ENCODE results near the gene PSTPIP1.

Gene PSTPIP1

GRCh38 chr15:77020348-77021087 lies 25.6 kb downstream of the PSTPIP1 start:
- no peak for DNase-seq

- DNase-seq: no peak
Observed at GRCh38 chr15:77021088-77021481, 26.2 kb downstream of the PSTPIP1 start.

DNA sequence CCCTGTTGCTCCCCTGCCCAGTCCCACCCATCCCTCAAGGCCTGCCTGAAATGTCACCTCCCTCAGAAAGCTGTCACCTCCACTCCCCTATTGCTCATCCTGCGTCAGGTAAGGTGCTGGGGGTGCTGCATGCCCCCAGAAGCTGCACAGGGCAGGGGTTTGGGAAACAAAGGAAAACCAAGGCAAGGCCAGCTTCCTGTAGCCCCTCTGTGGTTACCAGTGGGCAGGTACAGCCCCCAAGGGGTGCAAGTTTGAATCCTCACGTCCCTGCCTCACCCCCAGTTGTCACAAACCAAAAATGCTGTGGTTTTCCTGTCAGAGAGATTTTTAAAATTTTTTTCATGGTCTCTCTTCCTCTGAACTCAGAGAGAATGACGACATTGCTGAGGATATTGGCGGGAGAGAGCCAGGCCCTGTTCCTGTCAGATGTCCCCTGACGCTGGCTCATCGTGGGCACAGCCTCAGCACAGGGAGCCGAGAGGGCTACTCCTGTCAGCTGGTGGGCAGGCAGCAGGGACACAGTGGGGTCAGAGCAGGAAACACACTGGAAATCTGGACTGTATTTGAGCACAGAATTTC lies 27.0 kb downstream of the PSTPIP1 start:
- DNase-seq: no peak

DNA sequence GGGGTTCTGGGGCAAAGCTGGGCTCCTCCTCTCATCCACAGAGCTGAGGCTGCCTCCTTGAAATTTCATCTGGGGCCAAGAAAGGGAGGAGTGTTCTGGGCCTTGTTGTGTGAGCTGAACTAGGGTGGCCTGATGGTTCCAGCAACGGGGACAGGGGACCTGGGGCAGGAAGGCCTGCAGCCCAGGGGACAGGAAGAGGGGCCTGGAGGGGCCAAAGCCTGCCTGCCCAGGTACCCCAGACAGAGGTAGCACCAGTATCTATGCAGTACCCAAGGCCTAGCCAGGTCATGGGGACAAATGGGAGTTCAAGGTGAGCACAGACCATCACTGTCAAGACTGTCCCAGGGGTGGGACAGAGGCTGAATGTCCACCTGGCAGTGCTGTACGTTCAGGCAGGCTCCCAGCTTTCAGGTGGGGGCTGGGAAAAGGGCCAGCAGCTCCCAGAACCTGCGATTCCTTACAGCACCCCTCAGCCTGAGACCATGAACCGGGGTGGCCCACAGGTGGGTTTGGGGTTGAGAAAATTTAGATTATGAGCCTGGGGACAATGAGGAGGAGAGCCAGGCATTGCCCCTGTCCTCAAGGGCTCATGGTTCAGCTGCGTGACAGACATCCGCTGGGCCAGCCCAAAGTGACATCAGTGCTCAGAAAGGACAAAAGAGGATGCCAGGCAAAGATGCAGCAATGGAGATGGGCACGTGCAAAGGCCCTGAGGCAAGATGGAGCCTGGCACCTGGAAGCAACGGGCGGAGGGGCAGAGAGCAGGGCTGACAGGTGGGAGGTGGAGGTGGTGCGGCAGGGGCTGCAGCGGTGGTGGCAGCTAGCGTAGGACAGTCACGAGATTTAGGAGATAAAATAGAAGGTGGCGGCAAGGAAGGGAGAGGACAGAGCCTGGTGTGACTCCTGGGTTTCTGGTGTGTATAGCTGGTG lies 28.0 kb downstream of the PSTPIP1 start:
- no peak for DNase-seq

DNA sequence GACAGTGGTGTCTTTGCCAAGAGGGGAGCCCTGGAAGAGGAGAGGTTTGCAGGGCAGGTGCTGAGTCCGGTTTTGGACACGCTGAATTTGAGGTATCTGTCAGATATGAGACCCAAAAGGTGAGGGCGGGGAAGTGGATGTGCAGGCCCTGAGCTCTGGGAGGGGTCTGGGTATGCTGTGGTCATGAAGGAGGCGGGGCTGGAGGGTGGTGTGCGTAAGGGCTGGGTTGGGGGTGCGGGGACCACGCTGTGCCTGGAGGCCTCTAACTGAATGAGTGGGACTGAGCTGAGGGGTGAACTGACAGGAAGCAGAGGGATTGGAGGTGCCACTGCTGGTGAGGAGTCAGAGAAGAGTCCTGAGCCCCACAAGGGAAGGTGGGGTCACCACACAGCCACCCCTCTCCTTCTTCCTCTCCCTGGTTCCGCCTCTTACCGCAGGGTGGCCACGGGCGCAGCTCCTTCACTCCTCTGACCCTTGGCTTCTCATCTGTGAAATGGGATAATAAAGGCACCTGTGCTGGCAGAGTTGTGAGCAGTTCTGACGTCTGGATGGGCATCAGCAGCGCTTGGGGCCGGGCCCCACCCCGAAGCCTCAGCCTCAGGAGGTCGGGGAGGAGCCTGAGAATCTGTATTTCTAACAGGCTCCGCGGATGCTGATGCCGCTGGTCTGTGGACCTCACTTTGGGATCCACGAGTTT lies 28.8 kb downstream of the PSTPIP1 start:
- no peak for DNase-seq

DNA sequence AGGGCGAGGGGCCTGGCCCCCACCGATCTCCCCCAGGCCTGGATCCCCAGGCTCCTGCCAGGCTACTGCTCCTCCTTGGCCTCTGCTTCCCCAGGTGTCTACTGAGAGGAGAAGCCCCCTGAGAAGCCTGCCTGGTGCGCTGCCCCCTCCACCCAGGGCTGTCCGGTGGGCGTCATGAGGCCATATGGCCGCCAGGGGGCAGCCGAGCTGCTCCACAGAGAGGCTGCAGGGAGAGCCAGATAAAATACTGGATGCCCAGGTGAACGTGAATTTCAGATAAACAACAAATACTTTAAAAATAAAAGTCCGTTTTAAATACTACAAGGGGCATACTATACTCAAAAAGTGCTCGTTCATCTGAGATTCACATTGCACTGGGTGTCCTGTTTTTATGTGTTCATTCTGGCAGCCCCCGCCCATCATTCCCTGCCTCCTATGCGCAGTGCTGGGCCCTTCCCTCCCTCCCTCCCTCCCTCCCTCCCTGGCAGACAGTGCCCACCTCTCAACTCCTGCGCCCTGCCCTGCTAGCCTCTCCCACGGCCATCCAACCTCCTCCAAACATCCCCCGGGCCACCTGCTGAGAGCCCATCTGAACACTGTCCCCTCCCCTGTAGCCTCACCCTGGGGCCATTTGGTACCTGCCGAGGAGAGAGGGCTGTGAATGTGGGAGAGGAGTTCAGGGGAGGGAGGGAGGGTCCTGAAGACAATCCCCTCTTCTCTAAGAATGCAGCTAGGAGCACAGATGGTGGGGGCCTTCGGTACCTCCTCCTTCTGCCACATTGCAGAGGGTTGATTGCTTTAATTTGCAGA lies 29.6 kb downstream of the PSTPIP1 start:
- DNase-seq: peak; percentile 68

DNA sequence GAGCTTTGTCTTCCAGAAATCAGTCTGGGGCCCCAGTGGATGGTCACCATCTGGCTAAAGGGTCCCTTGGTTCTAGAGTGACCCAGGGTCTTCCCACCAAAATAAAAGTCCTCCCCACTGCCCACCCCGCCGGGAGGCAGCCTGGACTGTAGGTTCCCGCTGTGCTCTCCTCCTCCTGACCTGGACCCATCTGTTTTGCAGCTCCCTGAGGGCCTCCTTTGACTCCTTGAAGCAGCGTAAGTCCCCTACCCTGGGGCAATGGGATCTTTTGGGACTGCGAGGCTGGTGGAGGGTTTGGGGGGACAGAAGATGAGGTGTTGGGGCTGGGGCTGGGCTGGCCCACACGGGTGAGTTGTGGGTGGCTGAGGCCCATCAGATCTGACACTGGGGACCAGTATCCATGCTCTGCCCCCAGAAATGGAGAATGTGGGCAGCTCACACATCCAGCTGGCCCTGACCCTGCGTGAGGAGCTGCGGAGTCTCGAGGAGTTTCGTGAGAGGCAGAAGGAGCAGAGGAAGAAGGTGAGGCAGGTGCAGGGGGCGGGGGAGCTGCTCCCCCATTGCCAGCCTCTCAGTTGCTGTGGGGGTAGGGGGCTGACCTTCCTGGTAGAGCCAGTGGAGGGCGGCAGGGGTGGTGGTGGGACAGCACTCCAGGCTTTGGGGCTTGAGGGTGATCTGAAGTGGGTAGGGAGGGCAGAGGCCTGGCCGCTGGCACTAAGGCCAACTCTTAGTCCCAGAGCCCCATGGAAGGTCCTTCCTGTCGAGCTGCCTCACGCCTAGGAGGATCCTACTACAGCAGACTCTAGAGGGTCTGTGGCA lies 30.4 kb downstream of the PSTPIP1 start:
- DNase-seq: no peak

DNA sequence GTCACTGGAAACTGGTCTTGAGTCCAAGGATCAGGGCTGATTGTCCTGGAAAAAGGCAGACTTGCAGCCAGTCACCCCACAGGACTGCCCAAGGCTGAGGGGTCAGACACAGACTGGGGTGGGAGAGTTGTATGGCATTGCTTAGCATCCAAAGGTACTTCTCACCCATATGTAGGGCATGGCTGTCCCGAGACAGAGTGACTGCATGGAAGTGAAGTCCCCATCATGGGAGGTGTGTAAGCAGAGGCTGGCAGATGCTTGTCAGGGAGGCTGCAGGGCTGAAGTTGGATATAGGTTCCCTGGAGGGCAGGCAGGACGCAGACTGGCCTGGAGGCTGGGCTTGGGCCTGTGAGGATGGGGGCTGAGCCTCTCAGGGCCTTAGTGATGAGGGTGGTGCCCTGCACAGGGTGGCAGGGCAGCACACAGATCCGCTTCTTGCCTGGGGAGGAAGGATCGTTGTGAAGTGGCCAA lies 31.1 kb downstream of the PSTPIP1 start:
- no peak for DNase-seq

DNA sequence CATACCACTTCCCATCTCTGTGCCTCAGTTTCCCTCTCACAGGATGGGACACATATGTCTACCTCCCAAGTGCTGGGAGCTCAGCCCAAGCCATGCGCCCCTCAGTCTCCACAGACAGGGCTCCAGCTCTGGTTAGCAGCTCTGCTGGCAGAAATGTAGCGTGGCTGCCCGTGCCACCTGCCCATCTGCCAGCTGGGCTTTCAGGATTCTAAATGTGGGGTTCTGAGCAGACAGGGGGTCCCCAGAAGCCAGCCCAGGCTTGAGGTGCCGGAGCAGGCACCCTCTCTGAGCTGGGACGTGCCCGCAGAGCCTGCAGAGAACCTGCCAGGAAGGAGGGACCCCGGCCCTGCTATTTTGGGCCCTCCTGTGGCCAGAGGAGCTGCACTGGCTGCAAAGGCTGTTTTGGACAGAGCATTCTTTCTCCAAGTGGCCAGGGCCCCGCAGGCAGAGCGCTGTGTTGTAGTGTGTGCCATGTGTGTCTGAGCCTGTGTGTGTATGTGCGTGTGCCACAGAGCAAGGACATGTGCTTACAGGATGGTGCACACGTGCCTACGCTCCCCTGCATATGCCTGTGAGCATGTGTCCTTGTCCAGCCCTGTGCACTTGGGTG lies 31.7 kb downstream of the PSTPIP1 start:
- no peak for DNase-seq

GRCh38 chr15:77027111-77027696 lies 32.3 kb downstream of the PSTPIP1 start:
- no peak for DNase-seq

- no peak for DNase-seq
Observed at GRCh38 chr15:77027697-77028450, 32.9 kb downstream of the PSTPIP1 start.

GRCh38 chr15:77028451-77029165 lies 33.7 kb downstream of the PSTPIP1 start:
- DNase-seq: no peak

- no peak for DNase-seq
Observed at GRCh38 chr15:77029166-77030047, 34.5 kb downstream of the PSTPIP1 start.

DNA sequence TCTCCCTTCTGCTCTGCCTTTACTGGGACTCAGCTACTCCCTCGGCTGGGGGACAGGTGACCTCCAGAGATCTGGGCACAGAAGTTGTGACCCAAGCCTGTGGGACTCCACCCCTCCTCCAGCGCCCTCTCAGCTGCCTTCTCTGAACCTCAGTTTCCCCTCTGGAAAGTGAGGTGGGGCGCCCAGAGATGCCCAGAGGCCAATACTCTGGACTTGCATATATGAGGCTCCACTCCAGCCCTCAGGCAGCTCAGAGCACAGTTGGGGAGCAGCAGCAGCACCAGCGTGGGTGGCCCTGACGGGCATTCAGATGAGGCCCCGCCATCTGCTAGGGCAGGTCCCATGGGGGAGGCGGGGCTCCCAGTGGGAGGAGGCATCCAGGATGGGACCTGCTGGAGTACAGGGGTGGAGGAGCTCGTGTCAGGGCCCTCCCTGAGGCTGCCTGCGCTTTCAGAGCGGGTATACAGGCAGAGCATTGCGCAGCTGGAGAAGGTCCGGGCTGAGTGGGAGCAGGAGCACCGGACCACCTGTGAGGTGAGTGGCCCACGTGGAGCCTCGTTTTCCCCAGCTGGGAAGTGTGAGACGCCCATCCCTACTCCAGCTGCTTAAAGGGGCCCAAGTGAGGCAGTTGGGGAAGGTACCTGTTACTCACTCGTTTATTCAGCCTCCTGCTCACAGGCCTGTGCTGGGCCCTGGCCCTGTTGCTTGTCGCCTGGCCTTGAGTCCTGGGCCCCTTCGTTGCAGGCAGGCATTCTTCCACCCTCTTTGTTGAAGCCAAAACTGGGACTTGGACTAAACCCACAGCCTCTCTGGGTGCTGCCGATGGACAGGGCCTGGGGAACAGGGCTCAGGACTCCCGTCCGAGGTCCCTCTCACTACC lies 35.4 kb downstream of the PSTPIP1 start:
- DNase-seq: no peak

DNA sequence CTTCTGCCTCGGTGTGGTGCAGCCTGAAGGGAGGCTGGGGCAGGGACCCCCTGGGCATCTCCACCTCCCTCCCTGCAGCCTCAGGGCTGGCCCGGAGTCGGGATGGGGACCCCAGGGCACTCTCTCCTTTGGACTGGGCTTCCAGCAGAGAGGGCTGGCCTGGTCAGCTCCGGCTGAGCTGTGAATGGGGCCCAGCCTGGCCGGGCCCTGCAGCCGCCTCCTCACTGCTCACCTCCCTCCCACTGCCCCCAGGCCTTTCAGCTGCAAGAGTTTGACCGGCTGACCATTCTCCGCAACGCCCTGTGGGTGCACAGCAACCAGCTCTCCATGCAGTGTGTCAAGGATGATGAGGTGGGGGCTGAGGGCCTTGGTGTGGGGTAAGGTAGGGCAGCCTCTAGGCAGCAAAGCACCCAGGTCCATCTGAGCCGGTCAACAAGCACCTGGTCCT lies 36.0 kb downstream of the PSTPIP1 start:
- no peak for DNase-seq

GRCh38 chr15:77031376-77032050 lies 36.6 kb downstream of the PSTPIP1 start:
- DNase-seq: no peak
